ENCODE results near the gene DBT.

GRCh38 chr1:100219457-100219856 is 30.2 kb downstream of the DBT start:
- TF ChIP-seq EZH2 (IDR thresholded peaks at IDR 0.05; ENCODE audit: borderline replicate concordance, insufficient read depth, low read depth, low read length, poor library complexity, severe bottlenecking) (no peak), CTCF (IDR thresholded peaks at IDR 0.05) (no peak)

Data from B cell (primary cell).